ENCODE data around the gene CSRNP3.

DNA sequence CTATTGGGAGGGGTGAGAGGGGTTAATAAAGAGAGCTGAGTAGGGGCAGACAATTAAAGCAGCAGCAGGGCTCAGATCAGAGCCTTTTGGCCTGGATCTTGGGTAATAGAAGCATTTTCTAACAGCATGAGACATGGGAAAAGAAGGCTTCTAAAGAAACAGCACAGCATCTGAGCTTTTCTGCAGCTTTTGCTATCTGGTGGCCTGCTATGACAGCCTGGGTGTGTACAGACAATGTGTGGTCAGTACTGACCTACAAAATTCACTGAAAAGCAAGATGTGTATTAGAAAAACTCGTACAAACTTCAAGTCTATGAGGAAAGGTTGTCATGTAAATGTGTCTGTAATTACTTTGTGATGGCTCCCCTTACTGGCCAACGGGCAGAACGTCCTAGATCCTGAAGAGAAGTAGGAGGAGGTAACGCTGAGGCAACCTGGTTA, 229.0 kb downstream of the CSRNP3 start:
- no peak for TF ChIP-seq POLR2A (IDR thresholded peaks at IDR 0.05)
- TF ChIP-seq, protein P1, sequence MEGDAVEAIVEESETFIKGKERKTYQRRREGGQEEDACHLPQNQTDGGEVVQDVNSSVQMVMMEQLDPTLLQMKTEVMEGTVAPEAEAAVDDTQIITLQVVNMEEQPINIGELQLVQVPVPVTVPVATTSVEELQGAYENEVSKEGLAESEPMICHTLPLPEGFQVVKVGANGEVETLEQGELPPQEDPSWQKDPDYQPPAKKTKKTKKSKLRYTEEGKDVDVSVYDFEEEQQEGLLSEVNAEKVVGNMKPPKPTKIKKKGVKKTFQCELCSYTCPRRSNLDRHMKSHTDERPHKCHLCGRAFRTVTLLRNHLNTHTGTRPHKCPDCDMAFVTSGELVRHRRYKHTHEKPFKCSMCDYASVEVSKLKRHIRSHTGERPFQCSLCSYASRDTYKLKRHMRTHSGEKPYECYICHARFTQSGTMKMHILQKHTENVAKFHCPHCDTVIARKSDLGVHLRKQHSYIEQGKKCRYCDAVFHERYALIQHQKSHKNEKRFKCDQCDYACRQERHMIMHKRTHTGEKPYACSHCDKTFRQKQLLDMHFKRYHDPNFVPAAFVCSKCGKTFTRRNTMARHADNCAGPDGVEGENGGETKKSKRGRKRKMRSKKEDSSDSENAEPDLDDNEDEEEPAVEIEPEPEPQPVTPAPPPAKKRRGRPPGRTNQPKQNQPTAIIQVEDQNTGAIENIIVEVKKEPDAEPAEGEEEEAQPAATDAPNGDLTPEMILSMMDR (IDR thresholded peaks at IDR 0.05), result peak; percentile 40 to 54 (median 45)

All from tibial nerve (tissue), 3 donors.